Ovary (tissue), 9 donors: Measurements from ENCODE around the gene KCNH8. TPM values are rescaled to one million over a fixed set of nuclear protein-coding genes. Genes with fewer than 3 reads are reported as not detected.

Experiments
- DNase-seq, 5 donors: peaks; one replicate each; pipeline ENCODE4 v3.0.0-alpha.2; 2019 to 2020
- H3K27ac ChIP-seq, 2 donors: fragments of 200-600 bp; one replicate each; pipeline versions ENCODE4 v1.5.1 to v1.8.0; 2019 to 2022
- H3K27me3 ChIP-seq: fragments of 200-600 bp; one replicate; pipeline ENCODE4 v1.8.0; 2022
- H3K36me3 ChIP-seq: fragments of 200-600 bp; sonication (generic); one replicate; pipeline ENCODE4 v1.5.1; 2019
- H3K4me1 ChIP-seq: one replicate; pipeline ENCODE4 v1.8.1; 2013; ENCODE audit warnings: mild to moderate bottlenecking, moderate library complexity; ENCODE audit not compliant: insufficient read depth
- H3K4me3 ChIP-seq: fragments of 200-600 bp; sonication (generic); one replicate; pipeline ENCODE4 v1.5.1; 2017
- H3K9me3 ChIP-seq, 2 donors: fragments of 200-600 bp in 1 of 2; sonication (generic) in 1 of 2; one replicate each; pipeline versions ENCODE4 v1.5.1 to v1.8.1; 2013 to 2019; ENCODE audit warnings: mild to moderate bottlenecking in 1 of 2, moderate library complexity in 1 of 2
- EP300 ChIP-seq: sonication (generic); formaldehyde crosslinking; IDR thresholded peaks from one replicate; pipeline ENCODE4 v1.6.1; 2017; ENCODE audit warnings: antibody characterized with exemption
- POLR2A ChIP-seq: fragments of 450-650 bp; IDR thresholded peaks from one replicate; pipeline ENCODE4 v1.6.1; 2017; ENCODE audit warnings: antibody characterized with exemption, mild to moderate bottlenecking, moderate library complexity
- WGBS, 3 donors: extraction: QIAGEN DNeasy Blood & Tissue Kit in 1 of 3; methylation state at CpG; one replicate each; pipeline versions ENCODE4 v1.1.5 to v1.1.7; 2013 to 2017; 5-methylcytosine and 5-hydroxymethylcytosine counted together
- intact Hi-C, 4 donors: fragments of 100-400 bp; cut with DNase I; formaldehyde crosslinking; loops; one replicate each; pipeline versions ENCODE4 v1.11.0 to v1.15.1; 2022 to 2023
- polyA plus RNA-seq, 2 donors: library from polyadenylated mRNA; stranded (reverse); fragments of 200-250 nt in 1 of 2; fragments of 350-450 nt in 1 of 2; fragmentation: Illumina TruSeq in 1 of 2; extraction: RNeasy Lipid Tissue Mini Kit (QIAGEN cat#74804) in 1 of 2; gene quantifications; one replicate each; pipeline ENCODE4 v1.2.3, GENCODE V29; 2013 to 2014
- total RNA-seq, 7 donors: library from RNA; depleted of rRNA in 2 of 7; stranded (reverse); fragments of >200 nt in 2 of 7; fragmentation: NEBNext Ultra II Directional in 3 of 7; extraction: Animal tissue kit (Norgen Biotek cat#: 25700) in 3 of 7; gene quantifications; one replicate each; pipeline versions ENCODE4 v1.1.0 to v1.2.4, GENCODE V29; 2016 to 2023
- TF ChIP-seq, protein P1 (sequence below), 3 donors: fragments of 450-650 bp in 2 of 3; fragments of 200-600 bp in 1 of 3; IDR thresholded peaks; one replicate each; pipeline versions ENCODE4 v1.5.1 to v1.8.0; 2016 to 2022; ENCODE audit warnings: antibody characterized with exemption in 3 of 3, mild to moderate bottlenecking in 1 of 3
- donor health status: DM: no; HTN: no; CAD: no; lungs with moderate emphysema.
- donor health status: DM: no; HTN: no; CAD: no.
- donor health status: Bipolar disorder and iron deficiency.
- donor health status: DM: yes; HTN: yes; CAD: no.
- donor health status: DM: no; HTN: no; CAD: no.
- donor health status: DM: yes; HTN: yes; CAD: no.

Gene KCNH8
- total and polyA plus RNA-seq, 9 donors = 0.05 to 1.4 (median 0.17) TPM; not detected in 1

GRCh38 chr3:19446687-19447086 is 298.4 kb downstream of the KCNH8 start:
- Histone ChIP-seq H3K4me1 (no peaks in the 10 kb centered on the region), H3K9me3 (no peaks in the 10 kb centered on the region), H3K27me3 (no peaks in the 10 kb centered on the region), H3K36me3 (no peaks in the 10 kb centered on the region), H3K4me3 (no peak overlapping the region), H3K27ac (no peak overlapping the region)
- TF ChIP-seq EP300 (no peak), POLR2A (no peak)
- TF ChIP-seq, protein P1, sequence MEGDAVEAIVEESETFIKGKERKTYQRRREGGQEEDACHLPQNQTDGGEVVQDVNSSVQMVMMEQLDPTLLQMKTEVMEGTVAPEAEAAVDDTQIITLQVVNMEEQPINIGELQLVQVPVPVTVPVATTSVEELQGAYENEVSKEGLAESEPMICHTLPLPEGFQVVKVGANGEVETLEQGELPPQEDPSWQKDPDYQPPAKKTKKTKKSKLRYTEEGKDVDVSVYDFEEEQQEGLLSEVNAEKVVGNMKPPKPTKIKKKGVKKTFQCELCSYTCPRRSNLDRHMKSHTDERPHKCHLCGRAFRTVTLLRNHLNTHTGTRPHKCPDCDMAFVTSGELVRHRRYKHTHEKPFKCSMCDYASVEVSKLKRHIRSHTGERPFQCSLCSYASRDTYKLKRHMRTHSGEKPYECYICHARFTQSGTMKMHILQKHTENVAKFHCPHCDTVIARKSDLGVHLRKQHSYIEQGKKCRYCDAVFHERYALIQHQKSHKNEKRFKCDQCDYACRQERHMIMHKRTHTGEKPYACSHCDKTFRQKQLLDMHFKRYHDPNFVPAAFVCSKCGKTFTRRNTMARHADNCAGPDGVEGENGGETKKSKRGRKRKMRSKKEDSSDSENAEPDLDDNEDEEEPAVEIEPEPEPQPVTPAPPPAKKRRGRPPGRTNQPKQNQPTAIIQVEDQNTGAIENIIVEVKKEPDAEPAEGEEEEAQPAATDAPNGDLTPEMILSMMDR (IDR thresholded peaks at IDR 0.05) = no peak
- DNase-seq = no peak
- intact Hi-C loops = no loop called here
- 63 to 76% (median 73%) methylated on average over 1 of the region's 1 CpG for WGBS, 3 donors

GRCh38 chr3:19455546-19455945 is 307.2 kb downstream of the KCNH8 start:
- 85 to 87% (median 86%) methylated on average over 4 of the region's 4 CpGs for WGBS, 3 donors
- Histone ChIP-seq H3K27me3 (no peaks in the 10 kb centered on the region), H3K4me3 (no peak overlapping the region), H3K27ac (no peak overlapping the region), H3K36me3 (no peaks in the 10 kb centered on the region), H3K4me1 (no peaks in the 10 kb centered on the region), H3K9me3 (no peaks in the 10 kb centered on the region)
- intact Hi-C loops = no loop called here
- TF ChIP-seq POLR2A (no peak), EP300 (no peak)
- TF ChIP-seq, protein P1 (IDR thresholded peaks at IDR 0.05) = no peak
- DNase-seq = no peak

DNA sequence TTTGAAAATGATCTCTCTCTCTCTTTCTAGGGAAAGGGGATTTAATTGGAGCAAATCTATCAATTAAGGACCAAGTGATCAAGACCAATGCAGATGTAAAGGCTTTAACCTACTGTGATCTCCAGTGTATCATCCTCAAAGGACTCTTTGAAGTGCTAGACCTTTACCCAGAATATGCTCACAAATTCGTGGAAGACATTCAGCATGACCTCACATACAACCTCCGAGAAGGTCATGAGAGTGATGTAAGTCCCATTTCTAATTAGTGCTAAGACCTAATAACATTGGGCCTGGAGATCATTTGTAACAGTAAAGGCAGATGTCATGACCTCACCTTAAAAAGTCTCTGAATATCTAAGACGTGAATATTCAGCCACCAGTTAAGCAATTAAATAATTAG is 308.4 kb downstream of the KCNH8 start:
- 15 to 39% (median 22%) methylated on average over 3 of the region's 3 CpGs for WGBS, 3 donors
- no peak overlapping the region for H3K27ac ChIP-seq
- no peak for TF ChIP-seq EP300
- TF ChIP-seq, protein P1 (IDR thresholded peaks at IDR 0.05) = no peak
- TF ChIP-seq POLR2A = no peak
- intact Hi-C loops = no loop called here
- H3K4me3 ChIP-seq = no peak overlapping the region
- no peaks in the 10 kb centered on the region for H3K9me3 ChIP-seq
- H3K4me1 ChIP-seq = no peaks in the 10 kb centered on the region
- no peaks in the 10 kb centered on the region for H3K36me3 ChIP-seq
- no peaks in the 10 kb centered on the region for H3K27me3 ChIP-seq
- no peak for DNase-seq

DNA sequence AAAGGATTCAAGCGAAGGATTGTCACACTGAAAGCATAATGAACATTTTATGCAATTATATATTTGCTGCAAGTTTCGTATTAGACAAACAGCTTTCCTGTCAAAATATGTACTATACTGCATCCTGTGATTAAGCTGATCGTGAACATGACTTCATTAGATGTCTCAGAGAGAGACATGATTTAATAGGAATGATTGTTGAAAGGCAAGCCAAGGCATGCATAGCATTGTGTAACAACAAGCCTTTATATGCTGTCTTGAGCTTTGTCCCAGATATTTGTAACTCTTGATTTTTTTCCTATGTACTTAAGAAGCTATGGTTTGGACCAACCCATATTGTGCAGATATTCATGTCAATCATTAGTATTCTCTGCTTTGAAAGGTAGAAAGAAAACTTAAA is 309.1 kb downstream of the KCNH8 start:
- TF ChIP-seq, protein P1 (IDR thresholded peaks at IDR 0.05) = no peak
- no peak for TF ChIP-seq POLR2A
- no peak for TF ChIP-seq EP300
- intact Hi-C loops = no loop called here
- no peaks in the 10 kb centered on the region for H3K27me3 ChIP-seq
- WGBS, 3 donors = 63 to 72% (median 67%) methylated on average over 3 of the region's 3 CpGs
- H3K27ac ChIP-seq = no peak overlapping the region
- H3K4me1 ChIP-seq = no peaks in the 10 kb centered on the region
- no peaks in the 10 kb centered on the region for H3K9me3 ChIP-seq
- H3K36me3 ChIP-seq = no peaks in the 10 kb centered on the region
- no peak overlapping the region for H3K4me3 ChIP-seq
- no peak for DNase-seq

DNA sequence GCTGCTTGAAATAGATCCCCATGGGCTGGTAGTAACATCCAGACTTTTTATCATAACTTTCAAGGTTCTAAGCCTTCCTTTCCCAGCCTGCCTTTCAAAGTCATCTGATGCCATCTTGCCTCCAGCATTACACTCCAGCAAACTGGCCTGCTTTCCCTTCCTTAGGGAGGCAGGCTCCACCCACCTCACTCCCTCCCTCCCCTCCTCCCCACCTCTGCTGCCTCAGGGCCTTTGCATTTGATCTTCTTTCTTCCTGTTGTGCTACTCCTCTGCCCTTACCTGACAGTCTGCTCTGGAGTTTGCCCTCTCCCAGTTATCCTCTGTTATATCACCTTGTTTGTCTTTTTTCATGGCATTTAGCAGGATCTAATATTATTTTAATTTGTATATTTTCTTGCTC is 319.5 kb downstream of the KCNH8 start:
- Histone ChIP-seq H3K9me3 (no peaks in the 10 kb centered on the region), H3K27me3 (no peaks in the 10 kb centered on the region), H3K36me3 (no peaks in the 10 kb centered on the region), H3K4me1 (no peaks in the 10 kb centered on the region), H3K27ac (no peak overlapping the region), H3K4me3 (no peak overlapping the region)
- intact Hi-C loops = no loop called here
- TF ChIP-seq, protein P1 (IDR thresholded peaks at IDR 0.05) = no peak
- no peak for TF ChIP-seq POLR2A
- no peak for TF ChIP-seq EP300
- DNase-seq = no peak
